WI38 (cell line): ENCODE measurements around the gene ACTG1.

Experiments used
- H3K4me3 ChIP-seq: 2 replicates; pipeline ENCODE4 v1.5.1; 2011; ENCODE audit warnings: low read depth, mild to moderate bottlenecking, control low read depth, low read length
- CTCF ChIP-seq: IDR thresholded peaks from 2 replicates; pipeline ENCODE4 v1.5.1; 2012; ENCODE audit warnings: low read depth, mild to moderate bottlenecking, control low read depth, low read length

The ACTG1 gene

DNA sequence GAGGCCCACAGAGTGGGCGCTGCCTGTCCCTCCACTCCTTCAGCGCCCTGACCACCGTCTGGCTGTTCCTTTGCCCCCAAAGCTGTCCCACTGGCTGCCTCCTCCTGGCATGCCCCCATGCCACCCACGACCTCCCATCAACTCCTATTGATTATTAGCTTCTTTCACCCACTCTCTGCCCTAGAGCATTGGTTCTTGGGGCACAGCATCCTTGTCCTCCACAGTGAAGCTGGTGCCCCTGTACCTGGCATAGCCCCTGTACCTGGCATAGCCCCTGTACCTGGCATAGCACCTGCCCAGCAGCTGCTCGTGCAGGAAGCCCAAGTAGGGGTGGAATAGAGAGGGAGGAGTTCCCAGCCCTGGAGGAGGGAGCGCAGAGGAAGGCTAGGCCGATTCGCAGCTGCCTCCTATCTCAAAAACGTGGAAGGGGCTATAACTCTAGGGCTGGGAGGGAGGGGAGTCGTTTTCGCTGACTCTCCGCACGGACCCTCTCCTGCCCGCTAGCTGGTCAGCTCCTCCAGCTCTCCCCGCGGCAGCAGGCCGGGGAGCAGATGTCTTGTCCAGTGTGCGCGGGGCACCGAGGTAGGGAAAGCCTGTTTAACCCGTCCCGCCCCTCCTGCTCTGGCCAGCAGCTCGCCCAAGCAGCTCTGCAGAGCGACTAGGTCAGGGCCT is 5.7 kb upstream of the ACTG1 start:
- peak overlapping the region; percentile 47 for H3K4me3 ChIP-seq
- TF ChIP-seq CTCF, result no peak

DNA sequence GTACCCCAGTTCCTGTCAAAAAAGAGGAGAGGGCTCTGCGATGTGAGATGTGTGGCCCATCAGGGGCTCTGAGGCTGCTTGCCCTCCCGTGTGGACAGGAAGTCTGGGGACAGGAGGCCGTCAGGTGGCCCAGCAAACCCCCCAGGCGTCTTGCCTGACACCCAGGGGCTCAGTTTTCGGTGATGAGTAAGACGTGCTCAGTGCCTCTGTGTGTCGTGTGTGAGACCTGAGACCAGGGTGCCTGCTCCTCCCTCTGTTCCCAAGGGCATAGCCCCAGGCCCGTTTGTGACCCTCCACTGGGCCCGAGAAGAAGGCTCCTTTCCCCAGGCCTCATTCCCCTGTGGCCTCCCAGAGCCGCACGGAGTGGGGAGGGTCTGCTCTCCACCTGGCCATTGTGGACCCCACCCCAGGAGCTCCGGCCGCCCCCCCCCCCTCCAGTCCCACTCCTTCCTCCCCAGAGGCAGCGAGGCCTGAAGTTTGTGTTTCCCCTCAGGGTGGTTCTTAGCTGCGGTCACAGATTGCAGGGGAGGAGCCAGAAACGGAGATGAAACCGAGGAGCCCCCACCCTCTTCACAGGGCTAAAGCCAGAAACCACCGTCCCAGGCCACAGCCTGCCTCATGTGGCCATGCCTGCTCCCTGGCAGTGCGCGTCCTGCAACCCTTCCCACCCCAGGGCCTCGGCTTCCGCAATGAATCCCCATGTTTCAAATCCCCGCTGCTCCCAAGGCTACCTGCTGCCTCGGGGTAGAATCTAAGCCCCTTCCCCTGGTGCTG is 4.9 kb upstream of the ACTG1 start:
- H3K4me3 ChIP-seq, result 0 out of 2 replicates have a peak overlapping the region, but pooled peaks have one; percentile 23
- TF ChIP-seq CTCF, result no peak

GRCh38 chr17:81517009-81517338 is 4.4 kb upstream of the ACTG1 start:
- TF ChIP-seq CTCF, result no peak
- peak overlapping the region; percentile 67 for H3K4me3 ChIP-seq

GRCh38 chr17:81516439-81516838 is 3.8 kb upstream of the ACTG1 start:
- TF ChIP-seq CTCF, result no peak
- H3K4me3 ChIP-seq, result peak overlapping the region; percentile 67

DNA sequence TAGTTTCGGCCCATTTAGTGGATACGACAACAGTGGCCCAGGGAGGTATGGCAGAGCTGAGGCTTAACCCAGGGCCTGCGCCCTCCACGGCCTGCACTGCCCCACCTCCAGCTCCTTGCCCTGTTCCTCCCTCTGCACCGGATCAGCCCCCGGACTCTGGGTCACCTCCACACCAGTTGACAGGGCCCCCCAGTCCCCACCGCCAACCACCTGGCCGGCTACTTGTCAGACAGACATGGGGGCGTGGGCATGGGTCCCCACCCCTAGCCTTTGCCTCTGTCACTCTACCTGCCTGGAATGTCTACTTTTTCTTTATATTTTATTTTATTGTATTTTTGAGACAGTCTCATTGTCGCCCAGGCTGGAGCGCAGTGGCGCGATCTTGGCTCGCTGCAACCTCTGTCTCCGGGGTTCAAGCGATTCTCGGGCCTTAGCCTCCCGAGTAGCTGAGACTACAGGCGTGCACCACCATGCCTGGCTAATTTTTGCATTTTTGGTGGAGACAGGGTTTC is 3.0 kb upstream of the ACTG1 start:
- no peak for TF ChIP-seq CTCF
- peak overlapping the region; percentile 67 for H3K4me3 ChIP-seq

- no peak for TF ChIP-seq CTCF
- H3K4me3 ChIP-seq, result peak overlapping the region; percentile 67
Observed at GRCh38 chr17:81514739-81515529, 2.3 kb upstream of the ACTG1 start.

- no peak for TF ChIP-seq CTCF
- H3K4me3 ChIP-seq, result peak overlapping the region; percentile 59
Observed at GRCh38 chr17:81514489-81514738, 1.8 kb upstream of the ACTG1 start.
